MCF 10A (cell line): ENCODE results near the gene ZBTB21. TPM values are rescaled to one million over a fixed set of nuclear protein-coding genes. Genes with fewer than 3 reads are reported as not detected.
A peak's percentile ranks its signal among the peaks of the same experiment; 100 is the strongest.
"Not testable (repeated sequence)": the region's sequence is repeated elsewhere in the genome, so short reads cannot be mapped to it uniquely, and the experiment has no call there.

Source experiments
- BruUV-seq: library from RNA; stranded (reverse); fragments of 400-500 nt; replicated peaks from 2 replicates; lab custom pipeline; 2021; lab: Mats Ljungman, UMichigan
- CTCF ChIA-PET: fragments of 300-600 bp; sonication (Branson Sonifier 250); formaldehyde crosslinking; extraction: SDS; loops from one replicate; lab custom pipeline; 2021; ENCODE audit warnings: antibody characterized with exemption, inconsistent platforms; lab: Yijun Ruan, JAX
- POLR2A ChIA-PET: fragments of 300-600, 350-650 bp; sonication (Branson Sonifier 250); formaldehyde crosslinking; extraction: SDS; loops from one replicate; lab custom pipeline; 2020; ENCODE audit warnings: antibody characterized with exemption, inconsistent platforms; lab: Yijun Ruan, JAX
- DNase-seq: peaks from one replicate; pipeline ENCODE4 v3.0.0-alpha.2; 2018; ENCODE audit not compliant: unreplicated experiment
- H3K27ac Mint-ChIP-seq: one replicate; pipeline ENCODE4 v1.8.0; 2022; ENCODE audit warnings: mild to moderate bottlenecking, low read depth, mixed read lengths; ENCODE audit not compliant: unreplicated experiment
- H3K27me3 Mint-ChIP-seq: one replicate; pipeline ENCODE4 v1.8.0; 2022; ENCODE audit warnings: mixed read lengths; ENCODE audit not compliant: insufficient read depth, unreplicated experiment
- H3K36me3 Mint-ChIP-seq: one replicate; pipeline ENCODE4 v1.8.0; 2022; ENCODE audit warnings: mild to moderate bottlenecking, moderate library complexity, mixed read lengths; ENCODE audit not compliant: insufficient read depth, unreplicated experiment
- H3K4me1 Mint-ChIP-seq: one replicate; pipeline ENCODE4 v1.8.0; 2022; ENCODE audit warnings: mixed read lengths; ENCODE audit not compliant: insufficient read depth, unreplicated experiment
- H3K4me3 Mint-ChIP-seq: one replicate; pipeline ENCODE4 v1.8.0; 2022; ENCODE audit warnings: mild to moderate bottlenecking, moderate library complexity, mixed read lengths; ENCODE audit not compliant: unreplicated experiment
- H3K9me3 Mint-ChIP-seq: one replicate; pipeline ENCODE4 v1.8.0; 2022; ENCODE audit warnings: mixed read lengths; ENCODE audit not compliant: unreplicated experiment
- intact Hi-C: fragments of 100-400 bp; cut with micrococcal nuclease; formaldehyde crosslinking; loops from 2 replicates; pipeline ENCODE4 v1.14.1; 2022
- total RNA-seq: library from RNA; stranded (reverse); gene quantifications from 2 replicates; pipeline ENCODE4 v1.2.3, GENCODE V29; 2022
- TF ChIP-seq, protein P1 (sequence below): fragments of 200-600 bp; IDR thresholded peaks from one replicate; pipeline ENCODE4 v1.8.0; 2022; ENCODE audit warnings: antibody characterized with exemption, mild to moderate bottlenecking; ENCODE audit not compliant: unreplicated experiment

ZBTB21 gene
- total RNA-seq, 1 experiment from 2014 or later: 27.3 TPM

DNA sequence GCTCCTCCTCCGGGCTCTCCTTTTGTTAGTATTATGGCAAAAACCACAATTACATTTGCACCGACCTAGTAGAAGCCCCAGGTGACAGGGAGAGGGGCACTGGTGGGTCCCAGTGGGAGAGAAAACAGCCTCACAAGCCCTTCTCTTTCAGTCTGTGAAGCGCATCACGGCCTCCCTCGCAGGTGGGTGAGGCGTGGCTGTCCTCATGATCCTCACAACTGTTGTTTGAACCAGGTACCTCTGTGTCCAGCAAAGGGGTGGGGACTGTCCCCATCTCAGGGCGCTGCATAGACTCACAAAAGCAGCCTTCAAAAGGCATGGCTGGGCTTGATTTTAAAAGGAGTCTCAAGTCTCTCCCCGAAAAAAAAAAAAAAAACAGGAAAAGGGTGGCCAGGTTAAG lies 48.4 kb downstream of the ZBTB21 start:
- H3K9me3 Mint-ChIP-seq: no peaks in the 10 kb centered on the region
- no peaks in the 10 kb centered on the region for H3K36me3 Mint-ChIP-seq
- TF ChIP-seq, protein P1, sequence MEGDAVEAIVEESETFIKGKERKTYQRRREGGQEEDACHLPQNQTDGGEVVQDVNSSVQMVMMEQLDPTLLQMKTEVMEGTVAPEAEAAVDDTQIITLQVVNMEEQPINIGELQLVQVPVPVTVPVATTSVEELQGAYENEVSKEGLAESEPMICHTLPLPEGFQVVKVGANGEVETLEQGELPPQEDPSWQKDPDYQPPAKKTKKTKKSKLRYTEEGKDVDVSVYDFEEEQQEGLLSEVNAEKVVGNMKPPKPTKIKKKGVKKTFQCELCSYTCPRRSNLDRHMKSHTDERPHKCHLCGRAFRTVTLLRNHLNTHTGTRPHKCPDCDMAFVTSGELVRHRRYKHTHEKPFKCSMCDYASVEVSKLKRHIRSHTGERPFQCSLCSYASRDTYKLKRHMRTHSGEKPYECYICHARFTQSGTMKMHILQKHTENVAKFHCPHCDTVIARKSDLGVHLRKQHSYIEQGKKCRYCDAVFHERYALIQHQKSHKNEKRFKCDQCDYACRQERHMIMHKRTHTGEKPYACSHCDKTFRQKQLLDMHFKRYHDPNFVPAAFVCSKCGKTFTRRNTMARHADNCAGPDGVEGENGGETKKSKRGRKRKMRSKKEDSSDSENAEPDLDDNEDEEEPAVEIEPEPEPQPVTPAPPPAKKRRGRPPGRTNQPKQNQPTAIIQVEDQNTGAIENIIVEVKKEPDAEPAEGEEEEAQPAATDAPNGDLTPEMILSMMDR: no peak
- intact Hi-C loops: no loop called here
- no peak overlapping the region for H3K27ac Mint-ChIP-seq
- POLR2A ChIA-PET: no interaction called here
- CTCF ChIA-PET: interaction anchor here (0.6 kb wide), 1 partner anchor 698 kb away, joined by 3 read pairs; no protein-coding TSS in a partner anchor
- H3K4me3 Mint-ChIP-seq: no peak overlapping the region
- no peaks in the 10 kb centered on the region for H3K27me3 Mint-ChIP-seq
- no TSS peak for BruUV-seq
- no peak for DNase-seq
- H3K4me1 Mint-ChIP-seq: peaks cover 23% of the 10 kb centered on the region

GRCh38 chr21:41961282-41961701 lies 48.9 kb downstream of the ZBTB21 start:
- ChIA-PET CTCF (interaction anchor here (0.6 kb wide), 1 partner anchor 698 kb away, joined by 3 read pairs; no protein-coding TSS in a partner anchor), POLR2A (no interaction called here)
- H3K27ac Mint-ChIP-seq: no peak overlapping the region
- BruUV-seq: no TSS peak
- DNase-seq: no peak
- no peaks in the 10 kb centered on the region for H3K27me3 Mint-ChIP-seq
- no peaks in the 10 kb centered on the region for H3K9me3 Mint-ChIP-seq
- intact Hi-C loops: no loop called here
- H3K4me3 Mint-ChIP-seq: no peak overlapping the region
- TF ChIP-seq, protein P1: no peak
- H3K36me3 Mint-ChIP-seq: no peaks in the 10 kb centered on the region
- peaks cover 19% of the 10 kb centered on the region for H3K4me1 Mint-ChIP-seq

DNA sequence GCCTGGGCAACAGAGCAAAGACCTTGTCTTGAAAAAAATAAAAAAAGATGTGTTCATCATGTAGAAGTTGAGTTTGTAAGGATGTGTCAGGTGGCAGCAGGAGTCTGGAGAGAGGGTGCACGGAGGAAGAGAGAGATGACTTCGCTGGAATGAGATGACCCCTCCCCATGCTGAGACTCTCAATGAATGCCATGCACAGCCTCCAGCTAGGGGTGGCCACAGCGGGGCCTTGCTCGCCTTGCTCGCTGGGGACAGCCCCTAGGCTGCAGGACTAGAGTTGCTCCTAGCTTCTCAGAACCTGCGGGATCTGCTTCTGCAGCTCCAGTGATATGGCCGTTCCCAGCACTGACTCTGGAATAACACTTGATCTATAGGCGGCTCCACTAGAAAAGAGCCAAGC lies 49.8 kb downstream of the ZBTB21 start:
- H3K4me1 Mint-ChIP-seq: peaks cover 11% of the 10 kb centered on the region
- intact Hi-C loops: no loop called here
- ChIA-PET POLR2A (no interaction called here), CTCF (no interaction called here)
- no peak overlapping the region for H3K4me3 Mint-ChIP-seq
- BruUV-seq: no TSS peak
- no peaks in the 10 kb centered on the region for H3K27me3 Mint-ChIP-seq
- no peaks in the 10 kb centered on the region for H3K36me3 Mint-ChIP-seq
- no peak overlapping the region for H3K27ac Mint-ChIP-seq
- no peak for DNase-seq
- no peaks in the 10 kb centered on the region for H3K9me3 Mint-ChIP-seq
- TF ChIP-seq, protein P1: no peak

DNA sequence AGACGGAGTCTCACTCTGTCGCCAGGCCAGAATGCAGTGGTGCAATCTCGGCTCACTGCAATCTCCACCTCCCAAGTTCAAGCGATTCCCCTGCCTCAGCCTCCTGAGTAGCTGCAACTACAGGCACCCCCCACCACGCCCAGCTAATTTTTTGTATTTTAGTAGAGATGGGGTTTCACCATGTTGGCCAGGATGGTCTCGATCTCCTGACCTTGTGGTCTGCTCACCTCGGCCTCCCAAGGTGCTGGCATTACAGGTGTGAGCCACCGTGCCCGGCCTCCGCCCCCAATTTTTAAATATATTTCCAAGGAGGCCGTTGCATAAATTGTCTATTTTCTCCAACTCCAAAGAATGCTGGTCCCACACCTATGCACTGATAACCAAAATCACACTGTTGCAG lies 50.5 kb downstream of the ZBTB21 start:
- Mint-ChIP-seq H3K4me1 (peaks cover 16% of the 10 kb centered on the region), H3K27ac (peak overlapping the region; percentile 33)
- POLR2A ChIA-PET: interaction anchor here (0.5 to 0.6 kb wide), 2 partner anchors 50 to 146 kb away, joined by 3 read pairs; no protein-coding TSS in a partner anchor
- H3K9me3 Mint-ChIP-seq, DNase-seq, CTCF ChIA-PET, H3K4me3 Mint-ChIP-seq, BruUV-seq, H3K36me3 Mint-ChIP-seq, H3K27me3 Mint-ChIP-seq: not testable (repeated sequence)
- intact Hi-C loops: loop anchor here (2.0 kb wide), 1 partner anchor 49 kb away; no protein-coding TSS in a partner anchor
